Gastrocnemius medialis (tissue), 4 donors: ENCODE measurements around the gene SNRNP25.

Source experiments
- CTCF ChIP-seq, 5 experiments: fragments of 450-650 bp in 3 of 5; fragments of 200-600 bp in 2 of 5; sonication (generic) in 2 of 5; IDR thresholded peaks in 4 of 5; conservative IDR thresholded peaks in 1 of 5; 1 replicate in 4 of 5; 2 replicates in 1 of 5; pipeline ENCODE4 v1.5.1; 2016 to 2019; ENCODE audit warnings: antibody characterized with exemption in 5 of 5, mild to moderate bottlenecking in 3 of 5, moderate library complexity in 3 of 5
- POLR2A ChIP-seq, 2 donors: fragments of 450-650 bp; IDR thresholded peaks; one replicate each; pipeline ENCODE4 v1.6.1; 2017; ENCODE audit warnings: antibody characterized with exemption in 2 of 2, mild to moderate bottlenecking in 2 of 2, moderate library complexity in 2 of 2

- TF ChIP-seq CTCF (IDR thresholded peaks at IDR 0.05 in 4 of 5, conservative IDR thresholded peaks at IDR 0.05 in 1 of 5) (no peak), POLR2A (IDR thresholded peaks at IDR 0.05) (no peak)
Measured at GRCh38 chr16:71210-71539, 17.5 kb downstream of the SNRNP25 start.
